C1 segment of cervical spinal cord (tissue), 14 donors: Measurements from ENCODE around the gene SRSF3.
"Not testable (repeated sequence)": the region's sequence is repeated elsewhere in the genome, so short reads cannot be mapped to it uniquely, and the experiment has no call there.

Source experiments
- DNase-seq, 14 donors: peaks; one replicate each; lab custom pipeline; 2025; lab: John Stamatoyannopoulos, UW

SRSF3 gene

DNA sequence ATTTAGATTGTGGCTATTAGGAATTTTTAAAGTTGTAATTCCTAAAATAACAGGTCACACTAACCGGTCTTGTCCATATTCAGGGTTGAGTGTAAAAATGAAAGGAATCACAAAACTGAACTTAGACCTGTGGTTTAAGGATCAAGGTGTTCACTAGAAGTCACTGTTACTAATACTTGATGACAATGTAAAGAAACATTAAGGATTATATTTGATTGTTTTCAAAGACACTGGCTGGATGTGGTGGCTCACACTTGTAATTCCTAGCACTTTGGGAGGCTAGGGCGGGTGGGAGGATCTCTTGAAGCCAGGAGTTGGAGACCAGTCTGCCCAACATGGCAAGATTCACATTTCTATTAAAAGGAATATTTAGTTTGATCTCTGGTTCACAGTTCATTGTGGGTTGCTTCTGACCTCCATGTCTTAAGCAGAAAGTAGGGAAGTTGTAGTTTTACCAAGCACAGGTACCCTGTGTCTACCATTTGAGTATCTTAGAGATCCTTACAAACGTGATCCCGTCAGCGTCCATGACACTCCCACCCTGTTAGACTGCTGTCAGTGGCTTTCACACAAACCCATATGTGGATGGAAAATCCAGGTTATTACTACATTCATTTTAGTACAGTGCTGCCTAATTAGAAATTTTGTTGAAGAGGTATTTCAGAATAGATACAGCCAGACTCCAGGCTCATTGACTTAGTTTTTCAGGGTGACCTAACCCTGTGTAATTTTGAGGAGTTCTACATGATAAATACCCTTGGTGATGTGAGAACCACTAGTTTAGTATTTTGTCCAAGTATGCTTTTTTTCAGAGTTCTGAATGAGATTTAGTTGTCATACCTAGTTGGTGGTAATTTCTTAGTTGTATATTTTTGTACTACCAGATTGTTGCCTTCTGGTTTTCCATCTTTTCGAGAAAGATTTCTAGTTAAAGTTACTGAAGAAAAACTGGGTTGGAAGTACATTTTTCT lies 10.2 kb downstream of the SRSF3 start:
- no peak for DNase-seq

DNA sequence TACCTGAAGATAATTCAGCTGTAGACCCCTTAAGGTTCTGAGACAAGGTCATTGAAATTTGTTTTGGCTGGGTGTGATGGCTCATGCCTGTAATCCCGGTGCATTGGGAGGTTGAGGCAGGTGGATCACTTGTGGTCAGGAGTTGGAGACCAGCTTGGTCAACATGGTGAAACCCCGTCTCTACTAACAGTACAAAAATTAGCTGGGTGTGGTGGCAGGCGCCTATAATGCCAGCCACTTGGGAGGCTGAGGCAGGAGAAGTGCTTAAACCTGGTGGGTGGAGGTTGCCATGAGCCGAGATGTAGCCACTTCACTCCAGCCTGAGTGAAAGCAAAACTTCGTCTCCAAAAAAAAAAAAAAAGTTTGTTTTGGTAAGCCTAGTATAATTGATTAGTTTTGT lies 11.0 kb downstream of the SRSF3 start:
- no peak for DNase-seq

DNA sequence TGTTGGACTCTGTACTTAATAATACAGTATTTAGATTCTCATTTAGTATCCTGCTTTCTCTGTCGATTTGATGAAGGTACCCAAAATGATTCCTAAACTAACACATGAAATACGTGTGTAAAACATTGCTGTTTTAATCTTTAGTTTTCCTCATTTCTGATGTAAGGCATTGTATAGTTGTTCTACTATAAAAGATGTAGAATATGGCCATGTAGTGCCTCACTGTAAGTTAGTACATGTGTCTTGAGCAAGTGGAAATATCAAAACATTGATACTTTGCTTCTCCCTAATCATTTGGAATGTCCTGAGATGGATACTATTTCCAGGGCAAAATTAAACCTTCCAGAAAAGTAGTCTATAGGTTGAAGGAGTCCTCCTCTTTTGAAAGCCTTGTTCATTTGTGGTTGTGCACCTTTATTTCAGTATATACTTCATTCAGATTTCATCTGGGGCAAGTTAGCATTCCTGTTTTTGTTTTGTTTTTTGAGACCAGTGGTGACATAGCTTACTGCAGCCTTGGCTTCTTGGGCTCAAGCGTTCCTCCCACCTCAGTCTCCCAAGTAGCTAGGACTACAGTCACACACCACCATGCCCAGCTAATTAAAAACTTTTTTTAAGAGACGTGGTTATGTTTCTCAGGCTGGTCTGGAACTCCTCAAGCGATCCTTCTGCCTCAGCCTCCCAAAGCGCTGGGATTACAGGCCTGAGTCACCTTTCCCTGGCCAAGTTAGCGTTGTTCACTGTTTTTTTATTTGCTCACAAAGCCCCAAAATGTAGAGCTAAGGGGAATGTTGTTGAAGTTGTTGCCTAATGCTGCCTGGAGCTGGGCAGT lies 11.6 kb downstream of the SRSF3 start:
- DNase-seq, result no peak

DNA sequence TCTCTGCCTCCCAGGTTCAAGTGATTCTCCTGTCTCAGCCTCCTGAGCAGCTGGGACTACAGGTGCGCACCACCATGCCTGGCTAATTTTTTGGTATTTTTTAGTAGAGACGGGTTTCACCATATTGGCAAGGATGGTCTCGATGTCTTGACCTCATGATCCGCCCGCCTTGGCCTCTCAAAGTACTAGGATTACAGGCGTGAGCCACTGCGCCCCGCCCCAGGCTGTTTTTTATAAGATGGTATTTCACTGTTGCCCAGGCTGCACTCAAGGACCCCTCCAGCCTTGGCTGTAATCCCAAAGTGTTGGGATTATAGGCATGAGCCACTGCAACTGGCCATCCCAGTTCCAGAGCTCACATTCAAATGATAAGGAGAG lies 13.1 kb downstream of the SRSF3 start:
- DNase-seq, result not testable (repeated sequence)

DNA sequence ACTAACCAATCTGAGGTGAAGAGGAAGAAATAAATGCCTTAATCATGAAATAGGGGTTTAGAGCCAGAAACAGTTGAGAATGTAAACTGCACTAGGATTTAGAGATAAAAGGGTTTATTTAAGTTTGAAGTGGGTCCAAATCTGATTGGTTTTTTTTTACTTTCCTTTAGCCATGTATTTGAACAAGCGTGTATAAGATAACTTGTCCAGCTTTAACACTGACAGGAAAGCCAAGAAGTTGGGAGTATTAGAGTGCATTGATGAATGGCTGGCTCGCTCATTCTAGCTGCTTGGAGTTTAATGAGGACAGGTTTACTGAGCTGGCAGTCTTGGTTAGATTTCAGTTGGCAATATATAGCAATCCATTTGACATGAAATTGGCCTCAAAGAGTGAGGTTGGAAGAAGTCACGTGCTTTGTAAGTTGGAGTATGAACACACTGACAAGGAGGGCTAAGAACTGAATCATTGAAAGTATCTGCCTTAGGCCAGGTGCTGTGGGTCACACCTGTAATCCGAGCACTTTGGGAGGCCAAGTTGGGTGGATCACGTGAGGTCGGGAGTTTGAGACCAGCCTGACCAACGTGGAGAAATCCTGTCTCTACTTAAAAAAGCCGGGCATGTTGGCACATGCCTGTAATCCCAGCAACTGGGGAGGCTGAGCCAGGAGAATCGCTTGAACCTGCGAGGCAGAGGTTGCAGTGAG lies 13.7 kb downstream of the SRSF3 start:
- DNase-seq, result no peak

DNA sequence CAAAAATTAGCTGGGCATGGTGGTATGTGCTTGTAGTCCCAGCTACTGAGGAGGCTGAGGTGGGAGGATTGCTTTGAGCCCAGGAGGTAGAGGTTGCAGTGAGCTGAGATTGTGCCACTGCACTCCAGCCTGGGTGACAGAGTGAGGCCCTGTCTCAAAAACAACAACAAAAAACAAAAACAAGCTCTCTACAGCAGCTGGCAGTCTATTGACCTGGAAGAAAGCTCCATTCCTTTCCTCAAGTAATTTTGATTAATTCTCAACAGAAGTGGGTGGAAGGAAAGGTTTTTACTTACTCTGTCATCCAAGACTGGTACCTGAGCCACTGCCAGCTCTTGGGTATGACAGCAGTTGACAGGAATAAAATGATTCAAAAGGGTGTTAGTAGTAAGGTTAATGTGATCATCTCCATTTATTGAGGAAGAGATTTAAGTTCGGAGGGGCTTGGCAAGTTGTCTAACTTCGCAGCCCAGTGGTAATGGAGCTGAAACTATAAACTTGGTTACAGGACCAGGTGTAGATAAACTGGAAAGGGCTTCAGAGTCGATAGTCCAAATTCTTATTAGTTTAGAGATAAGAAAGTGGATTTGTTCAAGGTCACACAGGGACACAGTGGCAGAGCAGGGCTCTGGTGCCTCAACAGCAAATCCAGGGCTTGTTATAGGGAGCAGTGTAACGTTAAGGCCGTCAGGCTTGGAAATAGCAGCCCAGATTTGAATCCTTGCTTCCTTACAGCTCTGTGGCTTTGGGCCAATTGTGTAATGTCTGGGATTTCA lies 14.8 kb downstream of the SRSF3 start:
- no peak for DNase-seq

DNA sequence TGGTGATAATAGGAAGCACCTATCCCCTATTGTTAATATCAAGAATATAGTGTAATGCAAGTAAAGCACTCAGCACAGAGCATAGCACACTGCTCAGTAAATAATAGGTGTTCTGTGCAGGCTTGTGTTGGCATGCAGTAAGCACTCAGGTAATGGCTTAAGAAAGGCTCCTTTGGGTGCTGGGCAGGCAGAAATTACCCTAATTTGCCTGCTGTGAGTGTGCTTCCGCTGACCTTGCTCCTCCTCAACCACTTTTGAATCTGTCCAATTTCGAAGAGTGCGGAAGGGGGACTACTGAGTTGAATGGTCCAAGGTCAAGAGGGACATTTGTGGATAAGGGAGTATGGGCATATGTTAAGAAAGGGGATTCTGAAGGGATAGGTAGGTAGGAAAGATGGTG lies 15.4 kb downstream of the SRSF3 start:
- no peak for DNase-seq

DNA sequence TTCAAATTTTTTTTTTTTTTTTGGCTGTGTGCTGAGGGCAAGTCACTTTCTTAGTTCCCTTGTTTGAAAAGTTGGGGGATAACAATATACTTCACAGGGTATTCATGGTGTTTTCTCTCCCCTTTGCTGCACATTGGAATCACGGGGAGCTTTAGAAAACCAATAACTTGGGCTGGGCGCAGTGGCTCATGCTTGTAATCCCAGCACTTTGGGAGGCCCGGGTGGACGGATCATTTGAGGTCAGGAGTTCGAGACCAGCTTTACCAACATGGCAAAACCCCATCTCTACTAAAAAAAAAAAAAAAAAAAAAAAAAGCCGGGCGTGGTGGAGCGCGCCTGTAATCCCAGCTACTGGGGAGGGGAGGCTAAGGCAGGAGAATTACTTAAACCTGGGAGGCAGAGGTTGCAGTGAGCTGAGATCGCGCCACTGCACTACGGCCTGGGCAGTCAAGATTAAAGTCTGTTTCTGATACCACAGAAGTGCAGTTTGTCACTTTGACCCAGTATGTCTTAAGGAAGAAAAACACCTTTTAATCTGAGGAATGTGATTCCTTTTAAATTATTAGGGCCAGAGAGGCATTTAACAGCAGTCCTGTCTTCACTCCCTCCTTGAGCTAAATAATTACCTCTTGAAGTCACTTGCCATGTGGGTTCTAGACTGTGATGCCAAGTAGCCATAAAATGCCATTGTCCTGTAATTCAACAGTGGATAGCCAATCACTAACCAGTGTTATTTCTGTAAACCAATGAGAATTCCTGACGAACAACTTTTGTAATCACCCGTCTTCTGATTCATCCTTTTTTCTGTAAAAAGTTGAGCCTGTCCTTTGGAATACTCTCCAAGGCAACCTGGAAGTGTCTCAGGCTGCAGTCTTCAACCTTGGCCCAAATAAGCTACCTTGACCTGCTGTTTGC lies 16.1 kb downstream of the SRSF3 start:
- DNase-seq, result no peak

DNA sequence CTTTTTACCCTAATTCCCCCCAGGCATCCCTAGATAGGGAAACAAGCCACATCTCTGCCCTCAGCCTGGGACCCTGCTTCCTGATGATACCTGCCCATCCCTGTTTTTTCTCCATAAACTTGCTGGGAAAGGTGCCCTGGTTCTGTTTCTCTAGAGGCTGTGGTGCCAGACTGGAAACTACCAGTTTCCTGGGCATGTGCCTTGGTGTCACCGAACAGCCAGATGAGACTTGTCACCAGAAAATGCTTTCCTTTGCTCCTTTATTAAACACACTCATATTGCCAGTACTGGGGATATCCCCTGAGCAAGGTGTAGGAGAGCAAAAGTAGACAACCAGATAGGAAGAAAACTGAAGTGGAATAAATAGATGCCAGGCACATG lies 16.8 kb downstream of the SRSF3 start:
- no peak for DNase-seq

DNA sequence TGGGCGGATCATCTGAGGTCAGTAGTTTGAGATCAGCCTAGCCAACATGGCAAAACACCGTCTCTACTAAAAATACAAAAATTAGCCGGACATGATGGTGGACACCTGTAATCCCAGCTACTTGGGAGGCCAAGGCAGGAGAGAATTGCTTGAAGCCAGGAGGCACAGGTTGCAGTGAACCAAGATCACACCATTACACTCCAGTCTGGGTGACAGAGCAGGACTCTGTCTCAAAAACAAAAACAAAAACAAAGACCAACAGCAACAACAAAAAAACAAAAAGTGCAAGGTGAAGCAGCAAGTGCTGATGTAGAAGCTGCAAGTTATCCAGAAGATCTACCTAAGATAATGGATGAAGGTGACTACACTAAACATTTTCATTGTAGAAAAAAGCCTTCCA lies 17.5 kb downstream of the SRSF3 start:
- DNase-seq, result not testable (repeated sequence)

DNA sequence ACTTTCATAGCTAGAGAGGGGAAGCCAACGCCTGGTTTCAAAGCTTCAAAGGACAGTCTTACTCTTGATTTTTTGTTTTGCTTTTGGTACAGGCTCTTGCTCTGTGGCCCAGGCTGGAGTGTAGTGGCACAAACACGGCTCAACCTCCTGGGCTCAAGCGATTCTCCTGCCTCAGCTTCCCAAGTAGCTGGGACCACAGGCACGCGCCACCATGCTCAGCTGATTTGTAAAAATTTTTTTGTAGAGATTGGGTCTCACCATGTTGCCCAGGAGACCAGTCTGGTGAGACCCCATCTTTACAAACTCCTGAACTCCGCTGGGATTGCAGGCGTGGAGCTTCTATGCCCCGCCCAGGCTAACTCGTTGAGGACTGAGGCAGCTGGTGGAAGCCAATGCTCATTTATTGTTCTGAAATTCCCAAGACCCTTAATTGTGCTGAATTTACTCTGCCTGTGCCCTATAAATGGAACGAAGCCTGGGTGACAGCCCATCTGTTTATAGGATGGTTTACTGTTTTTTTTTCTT lies 18.0 kb downstream of the SRSF3 start:
- no peak for DNase-seq

DNA sequence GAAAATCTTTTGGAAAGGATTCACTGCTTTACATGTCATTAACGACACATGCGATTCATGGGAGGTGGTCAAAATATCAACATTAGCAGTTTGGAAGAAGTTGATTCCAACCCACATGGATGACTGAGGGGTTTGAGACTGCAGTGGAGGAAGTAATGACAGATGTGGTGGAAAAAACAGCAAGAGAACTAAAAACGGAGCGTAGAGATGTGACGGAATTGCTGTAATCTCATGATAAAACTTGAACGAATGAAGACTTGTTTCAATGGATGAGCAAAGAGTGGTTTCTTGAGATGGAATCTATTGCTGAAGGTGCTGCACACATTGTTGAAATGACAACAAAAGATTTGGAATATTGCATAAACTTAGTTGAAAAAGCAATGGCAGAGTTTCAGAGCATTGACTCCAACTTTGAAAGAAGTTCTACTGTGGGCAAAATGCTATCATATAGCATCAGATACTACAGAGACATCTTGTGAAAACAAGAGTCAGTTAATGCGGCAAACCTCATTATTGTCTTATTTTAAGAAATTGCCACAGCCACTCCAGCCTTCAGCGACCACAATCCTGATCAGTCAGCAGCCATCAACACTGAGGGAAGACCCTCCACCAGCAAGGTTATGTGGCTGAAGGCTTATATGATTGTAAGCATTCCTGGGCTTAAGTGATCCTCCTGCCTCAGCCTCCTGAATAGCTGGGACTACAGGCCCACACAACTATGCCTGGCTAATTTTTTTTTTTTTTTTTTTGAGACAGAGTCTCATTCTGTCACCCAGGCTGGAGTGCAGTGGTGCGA lies 19.2 kb downstream of the SRSF3 start:
- DNase-seq, result no peak

DNA sequence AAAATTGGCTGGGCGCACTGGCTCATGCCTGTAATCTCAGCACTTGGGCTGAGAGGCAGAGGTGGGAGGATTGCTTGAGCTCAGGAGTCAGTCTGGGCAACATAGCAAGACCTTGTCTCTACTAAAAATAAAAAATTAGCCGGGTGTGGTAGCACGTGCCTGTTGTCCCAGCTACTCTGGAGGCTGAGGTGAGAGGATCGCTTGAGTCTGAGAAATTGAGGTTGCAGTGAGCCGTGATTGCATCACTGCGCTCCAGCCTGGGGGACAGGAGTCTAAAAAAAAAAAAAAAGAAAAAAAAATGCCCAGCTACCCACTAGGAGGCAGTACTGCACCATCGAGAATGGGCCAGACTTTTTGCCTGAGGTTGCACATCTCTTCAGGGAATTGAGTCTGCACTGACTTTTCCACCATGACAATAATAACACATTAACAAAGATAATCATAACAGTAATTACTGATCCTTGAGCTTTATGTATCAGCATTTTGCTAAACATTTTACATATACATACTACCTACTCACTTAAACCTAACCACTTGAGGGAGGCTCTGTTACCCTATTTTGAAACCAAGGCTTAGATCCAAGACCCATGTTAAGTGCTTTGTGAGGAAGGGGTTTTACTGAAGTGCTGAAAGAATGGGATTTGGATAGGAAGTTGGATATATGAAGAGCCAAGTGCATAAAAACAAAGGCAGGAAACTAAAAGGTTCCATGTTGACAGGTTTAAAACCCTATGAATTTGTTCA lies 21.0 kb downstream of the SRSF3 start:
- peak in 1 of 14 donors; percentile 21 for DNase-seq

DNA sequence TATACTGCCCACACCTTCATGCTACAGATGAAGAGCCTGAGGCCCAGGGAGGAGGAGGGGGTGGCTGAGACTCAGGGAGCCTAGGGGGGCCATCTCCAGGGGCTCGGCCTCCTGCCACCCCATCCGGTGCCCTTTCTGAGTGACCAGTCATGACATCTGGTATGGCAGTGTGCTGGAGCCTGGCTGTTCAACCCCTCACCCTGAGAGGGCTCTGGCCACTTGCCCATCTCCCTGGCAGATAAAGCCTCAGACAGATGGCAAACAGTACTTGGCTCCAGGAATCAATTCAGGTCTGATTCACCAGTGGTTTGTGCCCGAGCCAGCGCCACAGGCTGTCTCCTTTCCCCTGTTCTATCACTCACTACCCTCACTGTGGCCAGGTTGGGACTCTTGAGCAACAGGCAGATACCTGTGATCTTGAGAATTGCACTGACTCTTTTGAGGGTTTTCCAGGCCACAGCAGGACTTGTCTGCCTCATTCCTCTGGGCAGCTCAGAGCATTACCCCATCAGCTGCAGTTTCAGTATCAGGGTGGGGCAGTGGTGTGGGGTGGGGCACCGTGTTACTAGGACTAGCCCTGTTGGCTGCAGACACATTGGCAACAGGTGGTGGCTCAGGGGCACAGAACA lies 22.8 kb downstream of the SRSF3 start:
- DNase-seq, result peak in 1 of 14 donors; percentile 73

DNA sequence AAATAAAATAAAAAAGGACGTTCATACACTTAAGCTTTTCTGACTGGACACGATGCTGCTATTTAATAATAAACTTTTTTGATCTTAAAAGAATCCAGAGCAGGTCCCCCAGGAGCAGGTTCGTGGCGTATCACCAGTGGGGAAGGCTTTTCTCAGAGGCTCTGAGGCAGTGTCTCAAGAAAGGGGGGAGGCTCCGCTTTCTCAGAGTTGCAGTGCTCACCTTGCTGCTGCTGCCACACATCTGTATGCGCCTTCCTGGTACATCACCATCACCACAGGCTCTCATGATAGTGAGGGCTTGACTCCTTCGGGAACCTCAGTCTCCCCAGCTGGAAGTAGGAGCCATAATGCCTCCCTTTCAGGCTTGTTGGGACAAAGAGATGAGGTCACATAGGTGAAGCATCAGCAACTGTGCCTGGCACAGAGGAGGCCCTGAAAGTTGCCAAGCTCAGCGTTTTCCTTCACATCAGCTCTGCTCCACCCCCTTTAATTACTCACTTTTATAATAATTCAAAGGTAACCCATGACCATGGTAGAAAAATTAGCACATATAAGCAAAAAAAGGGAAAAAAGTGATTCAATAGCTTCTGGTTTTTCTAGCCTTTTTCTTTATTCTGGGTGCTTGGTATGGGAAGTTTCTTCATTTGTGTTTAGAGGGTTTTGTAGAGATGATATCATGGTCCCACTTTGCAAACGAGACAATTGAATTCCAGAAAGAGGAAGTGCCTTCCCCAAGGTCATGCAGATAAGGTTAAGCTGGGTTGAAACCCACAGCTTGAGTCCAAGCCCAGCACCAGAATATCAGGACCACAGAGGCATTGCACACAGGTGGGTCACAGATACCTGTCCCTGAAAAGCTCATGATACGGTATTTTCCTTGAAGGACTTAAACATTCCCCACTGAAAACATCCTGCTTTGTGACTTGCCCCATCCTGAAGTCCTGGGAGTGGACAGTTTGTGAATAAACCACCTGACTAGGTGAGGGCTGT lies 24.5 kb downstream of the SRSF3 start:
- DNase-seq, result no peak

DNA sequence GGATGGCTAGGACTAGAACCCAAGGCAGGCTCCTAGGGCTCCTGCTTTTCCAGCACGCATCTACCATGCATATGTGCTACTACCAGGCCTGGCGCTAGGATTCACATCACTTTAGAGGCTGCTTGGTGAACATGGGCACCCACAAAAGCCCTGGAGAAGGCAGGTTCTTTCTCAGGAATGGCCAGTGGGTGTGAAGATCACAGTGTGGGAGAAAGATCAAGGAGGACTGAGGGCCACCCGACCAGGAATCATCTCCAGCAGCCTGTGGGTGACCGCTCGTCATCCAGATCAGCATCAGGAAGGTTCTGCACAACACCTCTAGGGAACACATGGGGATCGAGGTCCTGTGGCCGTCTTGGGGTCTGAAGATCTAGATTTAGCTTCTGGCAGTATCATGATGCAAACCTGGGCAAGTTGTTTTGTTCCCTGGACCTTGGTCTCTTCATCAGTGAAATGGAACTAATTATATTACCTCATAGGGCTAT lies 27.3 kb downstream of the SRSF3 start:
- no peak for DNase-seq
